ENCODE results near the gene COL5A2. TPM values are rescaled to one million over a fixed set of nuclear protein-coding genes. Genes with fewer than 3 reads are reported as not detected.

COL5A2 gene
- total RNA-seq, 1 donor from 2014 or later = 278 TPM

GRCh38 chr2:189104934-189105333 is 74.6 kb downstream of the COL5A2 start:
- no peak for DNase-seq (ENCODE audit: low read depth)

GRCh38 chr2:189102735-189103134 is 76.8 kb downstream of the COL5A2 start:
- DNase-seq (ENCODE audit: low read depth) = peak; percentile 35

GRCh38 chr2:189097934-189098333 is 81.6 kb downstream of the COL5A2 start:
- DNase-seq (ENCODE audit: low read depth) = no peak

GRCh38 chr2:189096769-189097447 is 82.7 kb downstream of the COL5A2 start:
- DNase-seq (ENCODE audit: low read depth) = peak; percentile 59

GRCh38 chr2:189095101-189095500 is 84.5 kb downstream of the COL5A2 start:
- DNase-seq (ENCODE audit: low read depth) = no peak

- DNase-seq (ENCODE audit: low read depth) = peak; percentile 80
Measured at GRCh38 chr2:189092936-189093335, 86.6 kb downstream of the COL5A2 start.

GRCh38 chr2:189091253-189091652 is 88.3 kb downstream of the COL5A2 start:
- no peak for DNase-seq (ENCODE audit: low read depth)

- no peak for DNase-seq (ENCODE audit: low read depth)
Measured at GRCh38 chr2:189088591-189089205, 90.9 kb downstream of the COL5A2 start.

- DNase-seq (ENCODE audit: low read depth) = peak; percentile 42
Measured at GRCh38 chr2:189086710-189087109, 92.9 kb downstream of the COL5A2 start.

GRCh38 chr2:189086250-189086649 is 93.3 kb downstream of the COL5A2 start:
- no peak for DNase-seq (ENCODE audit: low read depth)

- DNase-seq (ENCODE audit: low read depth) = no peak
Measured at GRCh38 chr2:189083606-189084005, 96.0 kb downstream of the COL5A2 start.

- DNase-seq (ENCODE audit: low read depth) = peak; percentile 88
Measured at GRCh38 chr2:189083106-189083505, 96.5 kb downstream of the COL5A2 start.

GRCh38 chr2:189082376-189082975 is 97.1 kb downstream of the COL5A2 start:
- no peak for DNase-seq (ENCODE audit: low read depth)

GRCh38 chr2:189076572-189076971 is 103.0 kb downstream of the COL5A2 start:
- DNase-seq (ENCODE audit: low read depth) = peak; percentile 44

- peak; percentile 69 for DNase-seq (ENCODE audit: low read depth)
Measured at GRCh38 chr2:189076120-189076519, 103.4 kb downstream of the COL5A2 start.

GRCh38 chr2:189074506-189074905 is 105.1 kb downstream of the COL5A2 start:
- DNase-seq (ENCODE audit: low read depth) = no peak

- no peak for DNase-seq (ENCODE audit: low read depth)
Measured at GRCh38 chr2:189072036-189072435, 107.5 kb downstream of the COL5A2 start.

GRCh38 chr2:189069855-189070619 is 109.5 kb downstream of the COL5A2 start:
- no peak for DNase-seq (ENCODE audit: low read depth)

GRCh38 chr2:189066037-189066436 is 113.5 kb downstream of the COL5A2 start:
- DNase-seq (ENCODE audit: low read depth) = no peak

- DNase-seq (ENCODE audit: low read depth) = no peak
Measured at GRCh38 chr2:189060096-189060642, 119.4 kb downstream of the COL5A2 start.

- no peak for DNase-seq (ENCODE audit: low read depth)
Measured at GRCh38 chr2:189057316-189057715, 122.2 kb downstream of the COL5A2 start.
